HS-27A (cell line): Measurements from ENCODE around the gene GPR183.

Experiments
- DNase-seq: peaks from one replicate; pipeline ENCODE4 v3.0.0-alpha.2; 2012; ENCODE audit warnings: low read depth, missing footprints

The GPR183 gene

DNA sequence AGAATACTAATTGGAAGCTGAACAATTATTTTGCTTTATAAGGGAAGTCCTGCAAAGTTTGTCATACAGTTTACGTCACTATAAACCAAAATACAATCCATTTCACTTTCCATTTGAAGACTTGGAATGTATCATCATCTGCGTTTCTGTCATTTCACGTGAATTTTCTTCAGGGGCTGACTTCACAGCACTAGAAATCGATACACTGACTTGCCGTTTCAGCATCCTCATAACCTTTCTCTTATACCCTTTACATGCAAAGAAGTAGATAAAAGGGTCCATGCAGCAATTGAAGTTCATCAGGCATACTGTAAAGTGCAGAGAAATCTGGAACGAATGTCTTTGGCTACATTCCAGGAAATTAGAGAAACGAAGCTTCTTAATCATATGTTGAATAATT, 12.2 kb downstream of the GPR183 start:
- no peak for DNase-seq

GRCh38 chr13:99294198-99294597, 13.0 kb downstream of the GPR183 start:
- DNase-seq: no peak

GRCh38 chr13:99293178-99293577, 14.0 kb downstream of the GPR183 start:
- no peak for DNase-seq

DNA sequence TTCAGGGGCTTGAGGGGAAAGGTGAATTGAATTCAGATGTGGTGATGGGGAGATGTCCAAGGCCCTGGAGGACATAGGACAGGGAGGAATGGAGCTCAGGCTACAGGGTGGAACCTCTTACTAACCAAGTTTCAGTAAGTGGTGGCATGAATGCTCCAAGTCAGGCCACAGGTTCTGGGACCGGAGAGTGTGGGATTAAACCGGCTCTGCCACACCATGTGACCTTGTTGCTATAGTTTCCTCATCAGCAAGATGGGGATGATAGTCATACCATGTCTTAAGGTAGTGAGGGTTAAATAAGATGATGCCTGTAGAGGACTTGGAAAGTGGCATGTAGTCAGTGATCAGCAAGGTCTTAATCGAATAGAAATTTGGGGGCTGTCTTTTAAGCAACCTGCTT, 16.3 kb downstream of the GPR183 start:
- DNase-seq: no peak

DNA sequence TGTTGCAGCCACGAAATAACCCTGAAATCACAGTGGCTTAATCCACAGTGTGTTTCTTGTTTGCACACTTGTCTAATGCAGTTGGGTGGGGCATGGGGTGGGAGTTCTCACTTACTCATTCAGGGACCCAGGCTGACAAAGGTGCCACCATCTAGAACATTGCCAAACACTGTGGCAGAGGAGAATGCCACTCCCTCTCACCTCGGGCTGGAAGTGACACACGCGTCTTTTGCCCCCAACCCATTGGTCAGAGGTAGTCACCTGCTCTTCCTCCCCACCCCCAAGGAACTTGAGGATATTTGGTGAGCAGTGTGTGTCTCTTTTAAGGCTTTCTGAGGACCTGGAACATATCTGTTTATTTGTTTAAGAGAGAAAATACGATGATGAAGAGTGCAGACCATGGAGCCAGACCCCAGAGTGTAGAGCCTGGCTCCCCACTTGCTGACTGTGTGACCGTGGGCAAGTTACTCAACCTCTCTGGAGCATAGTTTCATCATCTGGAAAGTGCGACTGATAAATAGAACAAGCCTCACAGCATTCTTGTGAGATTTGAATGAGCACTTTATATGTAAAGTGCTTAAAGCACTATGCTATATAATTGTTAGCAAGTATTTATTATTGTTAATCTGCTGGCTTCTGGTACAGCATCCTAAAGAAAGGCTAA, 17.4 kb downstream of the GPR183 start:
- DNase-seq: no peak

DNA sequence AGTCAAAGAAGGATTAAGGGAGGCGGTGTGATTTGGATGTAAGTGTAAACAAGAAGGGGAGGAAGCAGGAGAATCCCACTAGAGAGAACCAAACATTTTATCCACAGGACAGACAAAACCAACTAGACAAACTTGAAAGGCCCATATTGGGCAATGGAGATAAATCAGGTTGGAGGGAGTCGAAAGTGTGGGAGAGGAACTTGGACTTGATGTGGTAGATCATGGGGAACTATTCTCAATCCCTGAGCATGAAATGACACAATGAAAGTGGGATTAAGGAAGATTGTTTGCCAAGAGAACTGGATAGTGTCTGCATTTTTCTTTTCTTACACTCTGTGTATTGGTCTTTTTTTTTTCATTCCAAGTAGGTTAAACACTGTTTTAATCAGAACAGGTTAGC, 17.9 kb downstream of the GPR183 start:
- no peak for DNase-seq

DNA sequence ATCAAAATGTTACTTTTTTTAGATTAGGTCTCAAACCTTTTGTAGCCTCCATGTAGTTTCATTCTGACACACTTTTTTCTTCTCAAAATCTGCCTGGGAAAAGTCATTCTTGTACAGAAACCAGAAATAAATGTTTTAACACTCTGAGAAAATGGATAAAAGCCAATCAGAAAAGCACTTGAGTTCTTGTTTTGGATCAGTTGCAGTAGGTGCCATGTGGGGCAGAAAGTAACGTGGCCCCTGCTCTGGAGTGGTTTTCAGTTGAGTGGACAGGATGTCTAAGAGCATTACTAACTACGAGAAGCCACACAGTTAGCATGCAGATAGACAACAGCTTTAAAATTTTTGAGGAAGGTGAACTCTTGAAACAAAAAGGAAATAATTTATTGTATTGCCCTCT, 19.1 kb downstream of the GPR183 start:
- DNase-seq: no peak

DNA sequence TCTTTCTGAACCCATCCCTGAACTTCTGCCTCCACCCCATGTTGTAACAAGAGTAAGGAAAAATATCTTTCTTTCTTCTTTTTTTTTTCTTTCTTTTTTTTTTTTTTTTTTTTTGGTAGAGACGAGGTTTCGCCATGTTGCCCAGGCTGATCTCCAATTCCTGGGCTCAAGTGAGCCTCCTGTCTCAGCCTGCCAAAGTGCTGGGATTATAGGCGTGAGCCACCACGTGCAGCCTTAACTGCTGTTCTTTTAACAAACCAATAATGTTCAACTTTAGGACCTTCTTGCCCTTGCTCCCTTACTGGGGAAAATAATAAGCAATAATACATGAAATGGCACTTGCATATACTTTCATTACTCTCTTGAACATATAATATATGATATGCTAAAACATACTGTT, 19.6 kb downstream of the GPR183 start:
- no peak for DNase-seq

GRCh38 chr13:99285432-99286182, 21.6 kb downstream of the GPR183 start:
- no peak for DNase-seq

GRCh38 chr13:99282264-99283231, 24.7 kb downstream of the GPR183 start:
- no peak for DNase-seq

GRCh38 chr13:99281811-99282263, 25.4 kb downstream of the GPR183 start:
- DNase-seq: no peak

DNA sequence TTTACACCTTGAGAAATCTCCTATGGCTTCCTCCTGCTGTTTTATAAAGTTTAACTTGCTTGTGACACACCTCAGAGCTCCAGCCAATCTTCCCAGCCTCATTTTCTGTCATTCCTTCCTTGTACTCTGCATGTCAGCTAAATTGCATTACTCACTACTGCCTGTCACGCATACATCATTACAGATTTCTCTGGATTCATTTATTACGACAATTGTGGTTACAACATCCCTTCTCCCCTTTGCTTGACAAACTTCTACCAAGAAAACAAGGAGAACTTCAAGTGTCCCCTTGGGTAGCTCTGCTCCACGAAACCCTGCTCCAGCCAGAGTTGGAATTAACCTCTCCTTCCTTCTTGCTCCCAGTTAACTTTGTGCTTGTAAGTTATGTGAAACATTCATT, 27.0 kb downstream of the GPR183 start:
- no peak for DNase-seq

- DNase-seq: no peak
Measured at GRCh38 chr13:99279637-99280036, 27.6 kb downstream of the GPR183 start.

DNA sequence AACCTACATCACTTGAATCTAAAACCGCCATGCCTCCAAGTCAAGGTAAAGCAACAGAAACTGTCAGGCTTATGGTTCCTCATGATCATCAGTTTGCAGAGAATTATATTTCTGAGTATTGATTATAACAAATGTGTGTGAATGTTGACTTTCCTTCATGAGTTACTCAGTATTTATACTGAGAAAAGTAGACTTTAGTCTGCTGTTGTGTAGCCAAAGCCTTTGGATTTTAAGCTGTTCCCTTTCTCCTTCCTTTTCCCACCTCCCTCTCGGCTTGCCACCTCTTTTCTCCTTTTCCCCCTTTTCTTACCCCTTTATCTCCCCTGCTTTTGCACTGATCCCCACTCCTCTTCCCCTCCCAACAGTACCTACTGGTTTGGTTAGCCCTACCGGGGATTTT, 28.4 kb downstream of the GPR183 start:
- DNase-seq: no peak

DNA sequence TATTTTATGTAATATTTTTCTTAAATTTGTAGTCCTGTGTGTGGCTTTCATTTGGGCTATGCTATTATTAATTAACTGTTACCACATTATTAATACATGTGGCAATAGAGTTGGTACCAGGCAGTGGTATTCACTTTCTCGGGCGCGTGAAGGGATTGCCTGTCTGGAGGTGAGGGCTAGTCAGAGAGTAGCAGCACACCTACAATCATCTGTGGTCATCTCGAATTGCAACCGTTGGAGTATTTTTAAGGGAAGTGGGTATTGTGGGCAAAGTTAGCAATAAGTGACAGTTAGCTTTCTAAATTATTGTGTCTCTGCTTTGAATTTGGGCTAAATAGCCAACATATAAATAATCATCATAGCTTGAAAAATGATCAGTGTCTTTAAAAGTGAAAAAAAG, 29.0 kb downstream of the GPR183 start:
- no peak for DNase-seq

DNA sequence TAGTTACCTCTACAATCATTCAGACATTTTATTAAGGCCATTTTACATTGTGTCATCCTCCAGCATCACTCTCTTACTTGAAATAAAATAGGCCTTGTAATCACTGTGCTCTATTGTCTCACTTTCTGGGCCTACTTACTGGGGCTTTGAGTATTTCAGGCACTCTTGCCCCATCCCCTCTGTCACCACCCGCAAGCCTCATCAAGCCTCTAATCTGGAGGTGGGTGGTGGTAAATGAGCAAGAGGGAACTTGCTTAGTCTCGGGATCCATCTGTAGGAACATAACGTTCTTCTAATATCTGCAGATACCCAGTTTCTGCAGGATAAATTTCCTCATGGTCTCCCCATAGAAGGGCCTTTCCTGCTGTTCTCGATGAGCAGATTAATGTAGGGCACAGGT, 29.6 kb downstream of the GPR183 start:
- DNase-seq: no peak

- DNase-seq: no peak
Measured at GRCh38 chr13:99276706-99277105, 30.5 kb downstream of the GPR183 start.

DNA sequence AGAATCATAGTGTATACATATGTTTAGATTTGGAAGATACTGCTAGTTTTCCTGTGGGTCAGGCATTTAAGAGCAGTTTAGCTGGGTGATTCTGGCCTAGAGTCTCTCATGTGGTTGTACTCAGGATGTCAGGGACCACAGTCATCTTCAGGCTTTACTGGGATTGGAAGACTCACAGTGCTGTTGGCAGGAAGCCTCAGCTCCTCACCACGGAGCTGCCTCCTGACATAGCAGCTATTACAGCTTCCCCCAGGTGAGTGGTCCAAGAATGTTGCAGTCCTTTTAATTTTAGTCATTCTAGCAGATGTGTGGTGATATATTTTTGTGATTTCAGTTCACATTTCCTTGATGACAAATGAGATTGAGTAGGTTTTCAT, 32.1 kb downstream of the GPR183 start:
- no peak for DNase-seq

DNA sequence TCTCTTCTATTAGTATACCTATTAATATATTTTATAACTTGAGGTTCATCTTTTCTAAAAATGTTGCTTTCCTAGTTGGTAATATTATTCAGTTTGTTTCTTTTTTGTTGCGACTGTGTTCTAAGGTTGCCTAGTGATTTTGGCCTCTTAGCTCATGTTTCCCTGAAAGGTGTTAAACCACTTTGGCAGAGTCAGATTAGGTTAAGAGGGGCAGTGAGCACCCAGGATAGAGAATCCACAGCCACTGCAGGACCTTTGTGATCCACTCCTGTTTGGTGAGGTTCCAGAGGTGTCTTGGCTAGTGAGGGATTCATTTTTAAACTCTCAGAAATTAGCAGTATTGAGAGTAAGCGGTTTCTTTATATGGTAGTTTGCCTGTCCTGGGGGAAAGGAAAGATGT, 34.1 kb downstream of the GPR183 start:
- DNase-seq: no peak

DNA sequence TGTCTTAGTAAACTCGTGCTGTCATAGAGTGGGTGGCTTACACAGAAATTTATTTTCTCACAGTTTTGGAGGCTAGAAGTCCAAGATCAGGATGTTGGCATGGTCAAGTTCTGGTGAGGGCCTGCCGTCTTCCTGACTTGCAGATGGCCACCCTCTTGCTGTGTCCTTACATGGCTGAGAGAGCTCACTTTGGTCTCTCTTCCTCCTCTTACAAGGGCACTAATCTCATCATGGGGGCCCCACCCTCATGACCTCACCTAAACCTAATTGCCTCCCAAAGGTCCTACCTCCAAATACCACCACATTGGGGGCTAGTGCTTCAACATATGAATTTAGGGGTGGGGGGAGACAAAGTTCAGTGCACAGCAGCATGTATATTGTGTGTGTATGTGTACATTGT, 34.7 kb downstream of the GPR183 start:
- DNase-seq: no peak

DNA sequence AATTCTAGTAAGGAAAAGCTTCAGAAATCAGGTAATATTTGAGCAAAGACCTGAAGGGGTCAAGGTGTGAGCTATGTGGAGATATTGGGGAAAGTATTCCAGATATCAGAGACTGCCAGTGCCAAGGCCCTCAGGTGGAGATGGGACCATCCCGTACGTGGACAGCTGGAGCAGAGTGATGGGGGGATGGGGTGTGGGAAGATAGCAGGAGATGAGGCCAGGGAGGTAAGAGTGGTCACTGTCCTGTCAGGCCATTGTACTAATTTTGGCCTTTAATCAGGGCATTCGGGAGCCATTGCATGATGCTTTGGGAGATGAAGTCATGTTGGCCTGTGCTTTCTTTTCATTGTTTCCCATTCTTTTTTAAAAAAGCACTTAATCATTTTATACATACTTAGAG, 36.0 kb downstream of the GPR183 start:
- no peak for DNase-seq

- no peak for DNase-seq
Measured at GRCh38 chr13:99270518-99270917, 36.7 kb downstream of the GPR183 start.
